SU-DHL-6 (cell line): ENCODE results near the gene CEP72.

Experiments
- H2AFZ ChIP-seq: fragments of 200-600 bp; sonication (generic); 2 replicates; pipeline ENCODE4 v1.6.1; 2014; ENCODE audit warnings: low read depth, mild to moderate bottlenecking, moderate library complexity, mixed read lengths, antibody characterized with exemption, low read length; ENCODE audit not compliant: severe bottlenecking
- H3F3A ChIP-seq: fragments of 200-600 bp; shearing (Covaris generic); 2 replicates; pipeline ENCODE4 v1.6.0; 2016; ENCODE audit warnings: antibody characterized with exemption, mild to moderate bottlenecking; ENCODE audit not compliant: insufficient read depth
- H3K27ac ChIP-seq: fragments of 200-600 bp; sonication (generic); 2 replicates; pipeline ENCODE4 v1.5.1; 2016; ENCODE audit warnings: low read depth, mild to moderate bottlenecking, low read length, moderate library complexity, mixed read lengths
- H3K27me3 ChIP-seq: fragments of 200-600 bp; sonication (generic), shearing (Covaris generic); 2 replicates; pipeline ENCODE4 v1.6.0; 2014; ENCODE audit warnings: mild to moderate bottlenecking, low read length
- H3K36me3 ChIP-seq: fragments of 200-600 bp; sonication (generic); 2 replicates; pipeline ENCODE4 v1.6.1; 2014; ENCODE audit warnings: mild to moderate bottlenecking, low read length, mixed read lengths
- H3K4me2 ChIP-seq: fragments of 300-600, 200-600 bp; shearing (Covaris generic), sonication (generic); 2 replicates; pipeline ENCODE4 v1.6.0; 2014; ENCODE audit warnings: low read length, low read depth, mild to moderate bottlenecking; ENCODE audit not compliant: poor library complexity, severe bottlenecking
- H3K4me3 ChIP-seq: fragments of 200-600 bp; sonication (generic); 2 replicates; pipeline ENCODE4 v1.5.1; 2014; ENCODE audit warnings: antibody characterized with exemption, low read length, mild to moderate bottlenecking, mixed read lengths; ENCODE audit not compliant: insufficient read depth, poor library complexity, severe bottlenecking
- H3K79me2 ChIP-seq: fragments of 200-600 bp; sonication (generic); 2 replicates; pipeline ENCODE4 v1.6.1; 2014; ENCODE audit warnings: mild to moderate bottlenecking, low read length, moderate library complexity; ENCODE audit not compliant: insufficient read depth
- H3K9ac ChIP-seq: fragments of 200-600 bp; sonication (generic); 2 replicates; pipeline ENCODE4 v1.7.0; 2014; ENCODE audit warnings: mild to moderate bottlenecking, low read length
- H3K9me2 ChIP-seq: fragments of 200-600 bp; sonication (generic); replicated peaks from 2 replicates; pipeline ENCODE4 v1.6.1; 2014; ENCODE audit warnings: low read length; ENCODE audit not compliant: insufficient read depth
- H3K9me3 ChIP-seq: fragments of 200-600 bp; sonication (generic); 2 replicates; pipeline ENCODE4 v1.6.1; 2014; ENCODE audit warnings: low read length, mixed read lengths; ENCODE audit not compliant: insufficient read depth
- H4K20me1 ChIP-seq: fragments of 200-600 bp; sonication (generic); 2 replicates; pipeline ENCODE4 v1.6.1; 2014; ENCODE audit warnings: low read depth, mild to moderate bottlenecking, antibody characterized with exemption, low read length, moderate library complexity, mixed read lengths
- EZH2phosphoT487 ChIP-seq: fragments of 200-600 bp; sonication (generic), shearing (Covaris generic); conservative IDR thresholded peaks from 2 replicates; pipeline ENCODE4 v1.6.1; 2018; ENCODE audit warnings: mild to moderate bottlenecking, antibody characterized with exemption, low read length, moderate library complexity, mixed read lengths
- TF ChIP-seq, protein P1 (sequence below): fragments of 200-600 bp; sonication (generic); IDR thresholded peaks from one replicate; pipeline ENCODE4 v1.5.1; 2017; ENCODE audit warnings: antibody characterized with exemption, mild to moderate bottlenecking, low read length, moderate library complexity; ENCODE audit not compliant: insufficient read depth, poor library complexity, severe bottlenecking

CEP72 gene

DNA sequence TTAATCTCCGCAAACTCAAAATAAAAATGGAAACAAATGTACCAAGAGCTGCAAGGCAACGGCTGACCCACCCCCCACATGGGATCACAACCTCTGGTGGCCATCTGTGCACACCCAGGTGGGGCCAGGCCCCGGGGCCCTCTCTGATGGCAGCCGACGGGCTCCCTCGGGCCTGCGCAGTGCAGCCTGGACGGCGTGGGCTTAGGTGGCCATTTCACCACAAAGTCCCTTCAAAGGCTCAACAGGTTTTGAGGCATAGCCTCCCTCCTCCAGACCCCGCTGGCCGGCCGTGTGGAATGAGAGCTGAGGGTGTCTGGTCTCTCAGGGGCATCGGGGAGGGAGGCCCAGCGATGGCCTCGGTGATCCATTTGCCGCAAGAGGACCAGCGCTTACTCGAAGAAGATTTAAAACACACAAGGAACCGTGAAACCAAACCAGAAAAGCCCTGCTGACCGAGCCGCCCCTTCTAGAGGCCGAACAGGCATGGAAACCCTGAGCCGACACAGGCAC lies 42.7 kb upstream of the CEP72 start:
- Histone ChIP-seq H3K9me2 (no peaks in the 10 kb centered on the region), H3K27me3 (no peaks in the 10 kb centered on the region)

DNA sequence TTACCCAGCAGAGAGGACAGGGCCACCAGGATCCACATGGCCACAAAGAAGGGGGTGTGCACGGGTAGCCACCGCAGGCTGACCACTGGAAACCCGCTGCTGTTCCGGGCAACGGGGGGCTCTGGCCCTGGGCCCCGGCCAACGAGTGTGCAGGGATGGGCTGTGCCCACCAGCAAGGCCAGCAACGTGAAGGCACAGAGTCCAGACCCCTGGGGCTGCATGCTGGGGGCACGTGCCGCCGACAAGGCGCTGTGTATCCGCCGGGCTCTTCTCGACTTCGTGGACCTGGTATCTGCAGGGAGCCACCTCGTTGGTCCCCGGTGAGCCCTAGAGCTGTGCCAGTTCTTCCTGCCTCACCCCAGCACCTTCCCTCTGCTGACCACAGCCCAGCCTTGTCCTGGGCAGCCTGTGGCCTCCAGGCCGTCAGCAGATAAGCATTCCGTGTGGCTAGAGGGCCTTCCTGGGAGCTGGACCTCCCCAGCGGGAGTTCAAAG lies 42.2 kb upstream of the CEP72 start:
- no peaks in the 10 kb centered on the region for H3K9me2 ChIP-seq
- no peaks in the 10 kb centered on the region for H3K27me3 ChIP-seq
- no peaks in the 10 kb centered on the region for H3K36me3 ChIP-seq
- H3F3A ChIP-seq = no peaks in the 10 kb centered on the region
- no peak overlapping the region for H3K4me3 ChIP-seq
- H3K9ac ChIP-seq = no peak overlapping the region
- no peaks in the 10 kb centered on the region for H3K9me3 ChIP-seq
- no peak overlapping the region for H3K4me2 ChIP-seq
- H4K20me1 ChIP-seq = no peaks in the 10 kb centered on the region
- H3K79me2 ChIP-seq = no peaks in the 10 kb centered on the region
- TF ChIP-seq, protein P1, sequence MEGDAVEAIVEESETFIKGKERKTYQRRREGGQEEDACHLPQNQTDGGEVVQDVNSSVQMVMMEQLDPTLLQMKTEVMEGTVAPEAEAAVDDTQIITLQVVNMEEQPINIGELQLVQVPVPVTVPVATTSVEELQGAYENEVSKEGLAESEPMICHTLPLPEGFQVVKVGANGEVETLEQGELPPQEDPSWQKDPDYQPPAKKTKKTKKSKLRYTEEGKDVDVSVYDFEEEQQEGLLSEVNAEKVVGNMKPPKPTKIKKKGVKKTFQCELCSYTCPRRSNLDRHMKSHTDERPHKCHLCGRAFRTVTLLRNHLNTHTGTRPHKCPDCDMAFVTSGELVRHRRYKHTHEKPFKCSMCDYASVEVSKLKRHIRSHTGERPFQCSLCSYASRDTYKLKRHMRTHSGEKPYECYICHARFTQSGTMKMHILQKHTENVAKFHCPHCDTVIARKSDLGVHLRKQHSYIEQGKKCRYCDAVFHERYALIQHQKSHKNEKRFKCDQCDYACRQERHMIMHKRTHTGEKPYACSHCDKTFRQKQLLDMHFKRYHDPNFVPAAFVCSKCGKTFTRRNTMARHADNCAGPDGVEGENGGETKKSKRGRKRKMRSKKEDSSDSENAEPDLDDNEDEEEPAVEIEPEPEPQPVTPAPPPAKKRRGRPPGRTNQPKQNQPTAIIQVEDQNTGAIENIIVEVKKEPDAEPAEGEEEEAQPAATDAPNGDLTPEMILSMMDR = no peak
- TF ChIP-seq EZH2phosphoT487 = no peak
- no peak overlapping the region for H2AFZ ChIP-seq
- H3K27ac ChIP-seq = no peak overlapping the region

More for the DNA sequence above, 42.7 kb upstream of the CEP72 start:
- Histone ChIP-seq H4K20me1 (no peaks in the 10 kb centered on the region), H3F3A (no peaks in the 10 kb centered on the region), H3K36me3 (no peaks in the 10 kb centered on the region), H3K4me2 (no peak overlapping the region), H3K4me3 (no peak overlapping the region), H3K9ac (no peak overlapping the region), H3K79me2 (no peaks in the 10 kb centered on the region), H3K9me3 (no peaks in the 10 kb centered on the region), H3K27ac (no peak overlapping the region), H2AFZ (no peak overlapping the region)
- no peak for TF ChIP-seq EZH2phosphoT487
- TF ChIP-seq, protein P1 = no peak

DNA sequence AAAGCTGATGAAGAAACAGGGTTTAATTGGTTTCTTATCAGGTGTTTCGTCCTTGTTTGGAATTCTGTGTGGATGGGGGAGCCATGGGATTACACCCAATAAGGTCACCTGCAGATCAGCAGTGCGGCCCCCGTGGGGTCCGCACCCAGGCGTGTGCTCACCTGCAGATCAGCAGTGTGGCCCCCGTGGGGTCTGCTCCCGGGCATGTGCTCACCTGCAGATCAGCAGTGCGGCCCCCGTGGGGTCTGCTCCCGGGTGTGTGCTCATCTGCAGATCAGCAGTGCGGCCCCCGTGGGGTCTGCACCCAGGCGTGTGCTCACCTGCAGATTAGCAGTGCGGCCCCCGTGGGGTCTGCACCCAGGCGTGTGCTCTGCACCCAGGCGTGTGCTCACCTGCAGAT lies 41.7 kb upstream of the CEP72 start:
- no peaks in the 10 kb centered on the region for H3K79me2 ChIP-seq
- no peaks in the 10 kb centered on the region for H4K20me1 ChIP-seq
- no peak overlapping the region for H3K9ac ChIP-seq
- no peak overlapping the region for H2AFZ ChIP-seq
- TF ChIP-seq, protein P1 = no peak
- TF ChIP-seq EZH2phosphoT487 = no peak
- H3K9me3 ChIP-seq = no peaks in the 10 kb centered on the region
- H3F3A ChIP-seq = no peaks in the 10 kb centered on the region
- H3K4me3 ChIP-seq = no peak overlapping the region
- H3K4me2 ChIP-seq = no peak overlapping the region
- no peaks in the 10 kb centered on the region for H3K27me3 ChIP-seq
- no peaks in the 10 kb centered on the region for H3K36me3 ChIP-seq
- no peak overlapping the region for H3K27ac ChIP-seq
- no peaks in the 10 kb centered on the region for H3K9me2 ChIP-seq
